Nephron (organoid): ENCODE measurements around the gene LRP11.
A peak's percentile ranks its signal among the peaks of the same experiment; 100 is the strongest.
"Not testable (repeated sequence)": the region's sequence is repeated elsewhere in the genome, so short reads cannot be mapped to it uniquely, and the experiment has no call there.

Experiments used
- H3K27ac Mint-ChIP-seq, 3 experiments: 2 replicates each; pipeline ENCODE4 v1.8.0; 2020; ENCODE audit warnings: mixed read lengths in 3 of 3, mild to moderate bottlenecking in 2 of 3, moderate library complexity in 1 of 3
- H3K27me3 Mint-ChIP-seq: 2 replicates; pipeline ENCODE4 v1.8.0; 2021; ENCODE audit warnings: low read depth, mild to moderate bottlenecking, moderate library complexity, mixed read lengths
- H3K36me3 Mint-ChIP-seq: 2 replicates; pipeline ENCODE4 v1.8.0; 2020; ENCODE audit warnings: low read depth, mixed read lengths
- H3K4me1 Mint-ChIP-seq: 2 replicates; pipeline ENCODE4 v1.8.0; 2020; ENCODE audit warnings: mixed read lengths
- H3K4me3 Mint-ChIP-seq, 3 experiments: 2 replicates each; pipeline ENCODE4 v1.8.0; 2020; ENCODE audit warnings: mild to moderate bottlenecking in 3 of 3, mixed read lengths in 3 of 3, moderate library complexity in 2 of 3
- H3K9me3 Mint-ChIP-seq: 2 replicates; pipeline ENCODE4 v1.8.0; 2020; ENCODE audit warnings: mixed read lengths
- CTCF ChIP-seq, 3 experiments: fragments of 200-600 bp; sonication (generic); IDR thresholded peaks; one replicate each; pipeline ENCODE4 v1.5.0; 2021; ENCODE audit warnings: antibody characterized with exemption in 3 of 3; ENCODE audit not compliant: unreplicated experiment in 3 of 3

LRP11 gene

DNA sequence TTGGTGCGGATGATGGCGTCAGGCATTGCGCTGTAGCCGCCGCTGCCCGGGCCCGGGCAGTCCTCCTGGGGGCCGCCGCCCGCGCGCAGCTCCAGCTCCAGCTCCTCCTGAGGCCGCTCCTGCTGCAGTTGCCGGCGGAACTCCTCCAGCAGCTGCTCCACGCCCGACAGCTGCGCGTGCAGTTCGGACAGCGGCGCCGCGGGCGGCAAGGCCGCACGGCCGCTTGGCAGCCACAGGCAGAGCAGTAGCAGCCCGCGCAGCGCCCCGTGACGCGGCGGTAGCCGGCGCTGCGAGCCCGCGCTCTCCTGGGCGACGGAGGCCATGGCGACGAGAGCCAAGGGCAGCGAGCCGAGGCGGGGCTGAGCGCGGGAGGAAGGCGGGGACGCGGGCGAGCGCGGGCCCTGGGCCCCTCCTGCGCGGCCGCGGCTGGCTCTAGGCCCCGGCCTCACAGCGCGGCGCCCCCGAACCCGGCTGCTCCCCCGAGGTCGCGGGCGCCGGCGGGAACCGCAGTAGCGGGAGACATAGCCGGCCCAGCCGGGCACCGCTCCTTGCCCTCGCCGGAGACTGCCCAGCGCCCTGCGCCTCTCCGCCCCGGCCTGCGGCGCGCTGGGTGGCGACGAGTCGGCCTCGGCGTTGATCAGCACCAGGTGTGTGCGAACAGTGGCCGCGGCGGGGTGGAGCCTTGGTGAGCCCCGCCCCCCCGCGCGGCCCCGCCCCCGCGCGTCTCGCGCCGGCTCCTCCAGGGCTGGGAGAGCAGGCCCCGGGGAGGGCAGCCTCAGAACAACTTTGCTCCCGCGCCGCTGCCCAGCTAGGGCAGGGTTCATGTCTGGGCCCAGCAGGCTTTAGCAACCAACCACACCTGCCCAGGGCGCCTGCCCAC lies at the start of gene LRP11:
Gene LRP11, minus strand, starts transcription at position 662 of the 880 bp plus-strand sequence. Its CDS starts 339 bp downstream, at position 323.
- Mint-ChIP-seq H3K9me3 (no peaks in the 10 kb centered on the region), H3K27ac (peak within 1 kb of the TSS; percentile 82 to 88 (median 87)), H3K4me1 (peaks cover 28% of the 10 kb centered on the region), H3K36me3 (no peaks in the 10 kb centered on the region), H3K4me3 (peak within 1 kb of the TSS; percentile 83 to 95 (median 89)), H3K27me3 (peaks cover 29% of the 10 kb centered on the region)
- TF ChIP-seq CTCF (IDR thresholded peaks at IDR 0.05; ENCODE audit: unreplicated experiment in 3 of 3) = no peak

DNA sequence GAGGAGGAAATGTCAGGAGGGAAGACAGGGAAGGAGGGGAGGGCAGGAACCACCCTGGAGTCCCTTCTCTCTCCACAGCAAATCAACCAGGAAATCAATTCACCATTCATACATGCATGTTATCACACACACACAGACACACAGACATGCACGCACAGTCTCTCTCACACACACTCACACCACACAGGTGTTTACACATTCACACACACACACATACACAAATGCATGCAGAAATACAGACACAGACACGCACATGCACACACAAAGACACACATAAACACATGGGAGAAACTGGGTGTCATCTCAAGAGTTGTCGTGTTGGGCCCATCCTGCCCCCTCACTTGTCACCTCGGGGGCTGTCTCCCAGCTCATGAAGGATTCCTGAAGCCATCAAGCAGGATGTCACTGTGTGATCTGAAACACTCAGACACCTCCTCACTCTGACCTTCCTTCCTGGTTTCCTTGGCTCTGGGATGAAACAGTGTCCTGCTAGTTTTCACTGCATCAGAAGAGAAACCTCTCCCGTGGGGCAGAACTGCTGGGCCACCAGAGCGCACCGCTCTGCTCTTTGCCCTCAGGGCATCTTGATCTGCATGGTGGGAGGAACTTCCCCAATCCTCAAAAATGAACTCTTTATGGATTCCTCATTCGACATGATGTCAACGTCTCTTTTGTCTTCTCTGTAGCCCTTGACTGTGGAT lies 49.5 kb upstream of the LRP11 start:
- Mint-ChIP-seq H3K36me3 (no peaks in the 10 kb centered on the region), H3K27me3 (peaks cover 47% of the 10 kb centered on the region), H3K27ac (no peak overlapping the region), H3K4me3 (no peak overlapping the region), H3K4me1 (no peaks in the 10 kb centered on the region), H3K9me3 (peaks cover 10% of the 10 kb centered on the region)
- TF ChIP-seq CTCF (IDR thresholded peaks at IDR 0.05; ENCODE audit: unreplicated experiment in 3 of 3) = no peak

DNA sequence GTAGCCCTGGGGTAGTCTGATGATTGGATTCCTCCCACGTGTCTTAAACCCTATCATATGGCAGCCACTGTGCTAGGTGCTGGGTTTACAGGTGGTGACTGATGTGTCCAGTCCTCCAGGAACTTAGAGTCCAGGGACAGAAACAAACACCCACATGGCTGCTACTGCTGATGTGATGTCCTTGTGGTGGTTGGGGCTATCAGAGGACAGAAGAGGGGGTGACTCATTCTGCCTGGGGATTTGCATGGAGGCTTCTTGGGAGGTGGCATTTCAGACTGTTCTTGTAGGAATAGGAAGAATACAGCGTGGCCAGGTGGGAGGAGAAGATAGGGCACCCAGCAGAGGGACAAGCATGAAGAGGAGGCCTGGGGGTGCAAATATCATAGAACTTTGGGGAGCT lies 48.9 kb upstream of the LRP11 start:
- TF ChIP-seq CTCF (IDR thresholded peaks at IDR 0.05; ENCODE audit: unreplicated experiment in 3 of 3) = no peak
- no peaks in the 10 kb centered on the region for H3K4me1 Mint-ChIP-seq
- H3K9me3 Mint-ChIP-seq = peaks cover 13% of the 10 kb centered on the region
- no peaks in the 10 kb centered on the region for H3K36me3 Mint-ChIP-seq
- H3K27ac Mint-ChIP-seq = no peak overlapping the region
- H3K4me3 Mint-ChIP-seq = no peak overlapping the region
- peaks cover 45% of the 10 kb centered on the region for H3K27me3 Mint-ChIP-seq

DNA sequence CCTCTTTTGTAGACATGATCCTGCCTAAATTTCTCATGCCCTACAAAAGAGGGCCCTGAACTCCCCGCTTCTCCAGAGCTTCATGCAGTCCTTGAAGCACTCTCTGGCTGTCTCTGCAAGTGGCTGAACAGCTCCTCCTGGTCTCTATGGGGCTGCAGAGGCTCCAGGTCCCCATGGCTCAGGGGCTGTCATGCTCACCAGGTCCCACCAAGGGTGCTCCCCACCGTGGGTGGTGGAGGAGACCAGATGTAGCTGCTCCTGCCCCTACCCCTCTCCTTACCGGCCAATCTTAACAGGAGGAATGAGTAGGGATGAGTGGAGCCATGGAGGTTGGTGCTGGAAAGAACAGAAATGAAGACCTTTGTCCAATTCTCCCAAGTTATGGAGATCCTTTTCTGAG lies 48.5 kb upstream of the LRP11 start:
- H3K4me1 Mint-ChIP-seq, H3K27ac Mint-ChIP-seq, H3K4me3 Mint-ChIP-seq, H3K36me3 Mint-ChIP-seq: not testable (repeated sequence)
- Mint-ChIP-seq H3K27me3 (peaks cover 46% of the 10 kb centered on the region), H3K9me3 (peaks cover 17% of the 10 kb centered on the region)

- no peak for TF ChIP-seq CTCF (IDR thresholded peaks at IDR 0.05; ENCODE audit: unreplicated experiment in 3 of 3)
- H3K4me3 Mint-ChIP-seq = no peak overlapping the region
- no peaks in the 10 kb centered on the region for H3K4me1 Mint-ChIP-seq
- no peak overlapping the region for H3K27ac Mint-ChIP-seq
- H3K9me3 Mint-ChIP-seq = peaks cover 19% of the 10 kb centered on the region
- no peaks in the 10 kb centered on the region for H3K36me3 Mint-ChIP-seq
- H3K27me3 Mint-ChIP-seq = peaks cover 51% of the 10 kb centered on the region
Measured at GRCh38 chr6:149910721-149911151, 46.6 kb upstream of the LRP11 start.

DNA sequence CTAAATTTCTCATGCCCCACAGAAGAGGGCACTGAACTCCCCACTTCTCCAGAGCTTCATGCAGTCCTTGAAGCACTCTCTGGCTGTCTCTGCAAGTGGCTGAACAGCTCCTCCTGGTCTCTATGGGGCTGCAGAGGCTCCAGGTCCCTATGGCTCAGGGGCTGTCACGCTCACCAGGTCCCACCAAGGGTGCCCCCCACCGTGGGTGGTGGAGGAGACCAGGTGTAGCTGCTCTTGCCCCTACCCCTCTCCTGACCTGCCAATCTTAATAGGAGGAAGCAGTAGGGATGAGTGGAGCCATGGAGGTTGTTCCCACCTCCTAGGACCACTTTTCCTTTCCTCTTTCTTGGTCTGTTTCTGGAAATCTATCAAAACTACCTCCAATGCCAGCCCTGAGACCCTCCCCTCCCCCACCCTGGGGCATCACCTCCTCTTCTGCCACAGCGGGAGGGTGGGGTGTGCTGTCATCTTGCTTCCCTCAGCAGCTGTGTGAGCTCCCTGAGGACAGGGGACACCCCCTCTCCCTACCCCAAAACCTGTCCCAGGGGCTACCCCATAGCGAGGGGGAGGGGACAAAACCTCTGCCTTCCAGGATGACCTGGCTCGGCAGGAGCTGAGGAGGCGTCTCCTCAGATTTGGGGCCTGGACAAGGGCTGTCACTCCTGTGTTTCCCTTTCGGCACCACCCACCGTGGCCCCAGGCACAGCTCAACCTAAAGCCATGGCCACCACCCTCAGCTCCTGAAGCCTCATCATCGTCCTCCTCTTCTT lies 45.7 kb upstream of the LRP11 start:
- Mint-ChIP-seq H3K27me3 (peaks cover 53% of the 10 kb centered on the region), H3K27ac (no peak overlapping the region), H3K4me3 (no peak overlapping the region), H3K4me1 (no peaks in the 10 kb centered on the region), H3K36me3 (no peaks in the 10 kb centered on the region), H3K9me3 (peaks cover 19% of the 10 kb centered on the region)
- TF ChIP-seq CTCF (IDR thresholded peaks at IDR 0.05; ENCODE audit: unreplicated experiment in 3 of 3) = no peak

- H3K27ac Mint-ChIP-seq, H3K4me1 Mint-ChIP-seq, H3K4me3 Mint-ChIP-seq, H3K36me3 Mint-ChIP-seq: not testable (repeated sequence)
- Mint-ChIP-seq H3K9me3 (peaks cover 19% of the 10 kb centered on the region), H3K27me3 (peaks cover 45% of the 10 kb centered on the region)
Measured at GRCh38 chr6:149908480-149908879, 44.3 kb upstream of the LRP11 start.
